H54 (cell line): ENCODE results near the gene ANKS1B.

Source experiments
- DNase-seq: peaks from one replicate; pipeline ENCODE4 v3.0.0; 2011; ENCODE audit warnings: low spot score, mixed read lengths; ENCODE audit not compliant: insufficient read length
- FAIRE-seq: peaks from 3 replicates; lab custom pipeline; 2011; peaks lifted over from hg19 to GRCh38; lab: Jason Lieb, UNC
- POLR2A ChIP-seq: IDR thresholded peaks from 2 replicates; pipeline ENCODE4 v1.6.1; 2011; ENCODE audit warnings: low read depth, mild to moderate bottlenecking, low read length

ANKS1B gene

DNA sequence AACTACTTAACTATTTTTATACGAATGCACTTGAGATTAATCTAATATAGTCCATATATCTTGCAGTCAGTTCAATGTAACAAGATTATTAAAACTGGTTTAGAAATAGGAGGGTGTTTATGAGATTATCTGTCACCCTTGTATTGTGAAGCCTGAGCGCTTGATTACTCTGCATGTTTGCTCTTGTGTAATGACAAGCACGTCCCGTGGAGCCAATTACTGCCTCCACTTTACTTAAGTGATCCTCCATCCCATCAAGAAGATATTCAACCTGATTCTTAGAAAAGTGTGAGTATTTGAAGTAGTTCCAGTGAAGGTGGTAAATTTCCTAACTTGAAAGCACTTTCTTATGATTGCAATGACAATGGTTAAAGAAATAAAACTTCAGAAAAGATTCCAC lies 752.4 kb downstream of the ANKS1B start:
- FAIRE-seq (no peak), DNase-seq (no peak)
- no peak for TF ChIP-seq POLR2A

DNA sequence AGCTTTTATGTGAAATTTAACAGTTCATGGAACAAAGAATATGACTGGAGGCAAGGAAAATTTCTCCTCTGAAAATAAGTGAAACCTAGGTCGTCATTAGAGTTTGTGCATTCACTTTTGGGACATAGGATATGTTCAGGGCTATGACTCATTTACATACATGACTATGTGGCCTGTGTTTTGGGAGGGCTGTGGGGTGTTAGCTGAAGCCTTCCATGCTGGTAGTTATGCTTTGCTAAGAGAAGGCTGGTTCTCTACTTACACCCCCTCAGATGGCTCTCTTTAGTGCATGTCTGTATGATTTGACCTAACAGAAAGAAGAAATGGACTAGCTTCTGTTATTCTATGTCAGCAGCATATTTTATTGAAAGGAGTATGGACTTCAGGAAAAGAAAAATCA lies 753.7 kb downstream of the ANKS1B start:
- FAIRE-seq (no peak), DNase-seq (no peak)
- TF ChIP-seq POLR2A = no peak

DNA sequence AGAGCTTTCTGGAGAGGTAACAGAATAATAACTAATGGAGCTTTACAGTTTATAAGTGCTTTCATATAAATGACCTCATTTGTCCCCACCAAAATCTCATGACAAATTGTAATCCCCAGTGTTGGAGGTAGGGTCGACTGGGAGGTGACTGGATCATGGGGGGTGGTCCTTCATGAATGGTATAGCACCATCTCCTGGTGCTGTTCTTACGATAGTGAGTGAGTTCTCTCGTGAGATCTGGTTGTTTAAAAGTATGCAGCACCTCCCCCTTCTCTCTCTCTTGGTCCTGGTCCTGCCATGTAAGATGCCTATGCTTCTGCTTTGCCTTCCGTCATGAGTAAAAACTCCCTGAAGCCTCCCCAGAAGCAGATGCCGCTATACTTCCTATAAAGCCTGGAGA lies 760.5 kb downstream of the ANKS1B start:
- DNase-seq = no peak
- no peak for TF ChIP-seq POLR2A
- FAIRE-seq = no peak

DNA sequence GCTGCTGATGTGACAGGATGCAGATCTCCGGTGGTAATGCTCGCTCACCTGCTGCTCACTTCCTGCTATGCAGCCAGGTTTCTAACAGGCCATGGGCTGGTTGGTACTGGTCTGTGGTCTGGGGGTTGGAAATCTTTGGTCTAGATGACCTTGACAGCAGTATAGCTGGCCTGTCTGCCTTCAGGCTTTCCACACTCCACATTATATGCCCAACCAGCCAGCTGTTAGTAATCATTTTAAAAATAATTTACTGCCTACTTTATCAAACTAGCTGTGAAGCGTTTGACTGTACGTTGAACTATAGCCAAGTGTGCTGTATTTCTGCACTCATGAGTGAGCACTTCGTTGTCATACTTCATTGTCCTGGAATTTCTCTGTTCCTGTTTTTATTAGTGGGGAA lies 761.2 kb downstream of the ANKS1B start:
- no peak for DNase-seq
- TF ChIP-seq POLR2A = no peak
- FAIRE-seq = no peak

GRCh38 chr12:99213047-99213446 lies 771.7 kb downstream of the ANKS1B start:
- TF ChIP-seq POLR2A = no peak
- DNase-seq (no peak), FAIRE-seq (no peak)

DNA sequence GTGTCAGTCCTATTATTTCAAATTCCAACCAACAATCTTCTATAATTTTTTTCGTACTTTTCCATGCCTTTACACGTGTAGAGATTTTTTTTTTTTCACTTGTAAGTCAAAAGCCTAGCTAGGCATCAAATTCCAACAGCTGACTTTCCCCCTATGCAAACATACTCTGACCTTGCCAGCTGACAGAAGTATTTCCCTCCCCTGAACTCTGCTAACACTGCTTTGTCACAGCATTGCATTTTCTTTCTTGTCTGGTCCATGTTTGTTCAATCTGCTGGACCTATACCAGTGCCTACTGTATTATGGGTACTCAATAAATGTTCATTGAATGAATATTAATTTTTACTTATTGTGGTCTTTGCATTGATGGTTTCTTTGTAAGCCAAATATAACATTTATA lies 772.5 kb downstream of the ANKS1B start:
- TF ChIP-seq POLR2A = no peak
- DNase-seq (no peak), FAIRE-seq (no peak)

DNA sequence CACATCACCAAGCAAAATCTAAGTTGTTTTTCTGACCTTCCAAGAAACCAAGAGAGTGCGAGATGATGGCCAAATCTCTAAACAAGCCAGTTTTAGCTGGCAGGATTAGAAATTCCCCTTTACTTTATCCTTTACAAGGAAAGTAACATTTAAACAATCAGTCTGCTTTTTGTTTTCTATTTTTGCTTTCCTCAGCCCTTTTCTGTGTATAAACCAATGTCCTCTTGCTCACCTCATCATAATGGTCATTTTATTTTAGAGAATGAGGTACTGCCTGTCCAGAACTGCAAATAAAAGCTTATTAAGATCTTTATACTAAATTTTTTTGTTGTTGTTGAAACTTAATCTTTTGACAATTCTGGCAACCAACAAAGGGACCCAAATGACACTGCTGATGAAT lies 779.6 kb downstream of the ANKS1B start:
- TF ChIP-seq POLR2A = no peak
- DNase-seq (no peak), FAIRE-seq (no peak)

DNA sequence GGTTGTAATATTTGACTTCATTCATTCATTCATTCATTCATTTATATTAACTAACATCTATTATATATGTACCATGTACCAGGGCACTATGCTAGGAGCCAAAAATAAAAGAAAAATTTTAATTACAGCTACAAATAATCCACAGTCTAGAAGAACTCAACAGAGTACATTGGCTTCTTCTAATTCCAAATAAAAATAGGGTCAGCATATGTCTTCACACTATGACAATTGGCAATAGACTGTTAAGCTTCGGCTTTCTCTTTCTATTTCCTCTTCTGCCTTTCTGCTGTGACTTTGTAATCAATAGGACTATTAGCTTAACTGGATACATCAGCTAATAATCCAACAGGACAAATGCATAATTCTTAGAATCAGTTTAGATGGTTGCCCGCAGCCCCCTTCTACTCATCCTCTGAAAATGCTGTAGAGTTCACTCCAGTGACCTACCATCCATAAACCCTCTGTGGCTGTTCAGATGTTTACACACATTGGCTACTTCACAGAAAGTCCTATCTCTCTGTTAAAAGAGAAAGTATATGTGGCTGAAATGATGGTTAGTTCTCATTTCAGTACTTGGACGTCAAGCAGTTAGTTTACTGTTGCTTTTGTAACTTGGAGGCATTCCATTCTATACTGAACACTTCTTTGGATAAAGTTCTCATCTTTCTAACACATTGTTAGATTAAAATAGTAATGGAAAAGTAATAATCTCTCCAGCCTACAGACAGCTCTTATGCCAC lies 782.7 kb downstream of the ANKS1B start:
- FAIRE-seq = no peak
- DNase-seq = no peak
- no peak for TF ChIP-seq POLR2A

DNA sequence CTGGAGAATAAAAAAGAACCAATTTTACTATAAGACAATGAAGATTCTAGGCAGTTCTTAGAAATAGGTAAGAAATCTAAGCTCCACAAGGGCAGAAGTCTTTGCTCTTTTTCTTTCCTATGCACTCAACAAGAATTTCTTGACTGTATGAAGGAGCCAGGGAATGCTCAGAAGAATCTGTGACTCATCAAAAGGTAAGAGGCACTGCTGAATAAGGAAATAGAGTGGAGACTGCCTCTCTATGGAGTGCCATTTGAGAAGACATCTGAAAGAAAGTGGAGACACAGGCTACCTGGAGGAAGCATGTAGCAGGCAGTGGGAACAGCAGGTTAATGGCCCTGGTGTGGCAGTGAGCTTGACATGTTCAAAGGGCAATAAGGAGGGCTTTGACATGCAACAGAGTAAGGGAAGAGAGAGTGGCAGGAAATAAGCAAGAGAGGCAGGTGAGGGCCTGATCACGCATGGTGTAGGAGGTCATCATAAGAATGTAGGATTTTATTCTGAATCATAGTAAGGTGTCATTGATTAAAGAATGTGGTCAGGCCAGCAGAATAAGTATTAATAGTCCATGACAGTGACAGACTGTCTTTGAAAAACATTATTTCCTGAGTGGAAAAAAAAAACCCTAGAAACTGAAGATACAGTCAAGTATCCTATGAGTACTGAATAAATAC lies 783.9 kb downstream of the ANKS1B start:
- DNase-seq = no peak
- no peak for FAIRE-seq
- TF ChIP-seq POLR2A = no peak

GRCh38 chr12:99195474-99195873 lies 789.3 kb downstream of the ANKS1B start:
- no peak for FAIRE-seq

DNA sequence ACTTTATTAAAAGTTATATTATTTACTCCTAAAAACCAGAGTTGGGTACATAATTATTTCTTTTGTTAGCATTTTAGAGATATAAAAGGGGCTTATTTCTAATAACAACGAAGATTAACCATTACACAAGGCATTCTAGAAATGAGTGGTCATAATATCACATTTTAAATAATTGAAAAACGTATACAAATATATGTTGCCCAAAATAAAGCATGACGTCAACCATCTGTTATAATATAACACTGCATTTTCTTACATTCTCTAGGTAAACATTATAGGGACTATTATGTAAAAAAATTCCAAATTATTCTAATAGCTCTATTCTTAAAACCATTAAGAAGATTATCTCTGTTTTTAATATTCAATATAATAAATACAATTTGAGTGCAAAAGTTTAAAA lies 792.2 kb downstream of the ANKS1B start:
- DNase-seq (no peak), FAIRE-seq (no peak)
- TF ChIP-seq POLR2A = no peak

More at GRCh38 chr12:99195474-99195873, 789.3 kb downstream of the ANKS1B start:
- TF ChIP-seq POLR2A = no peak
- DNase-seq = no peak

- TF ChIP-seq POLR2A = no peak
- no peak for FAIRE-seq
- DNase-seq = no peak
Measured at GRCh38 chr12:99176871-99177270, 807.9 kb downstream of the ANKS1B start.

DNA sequence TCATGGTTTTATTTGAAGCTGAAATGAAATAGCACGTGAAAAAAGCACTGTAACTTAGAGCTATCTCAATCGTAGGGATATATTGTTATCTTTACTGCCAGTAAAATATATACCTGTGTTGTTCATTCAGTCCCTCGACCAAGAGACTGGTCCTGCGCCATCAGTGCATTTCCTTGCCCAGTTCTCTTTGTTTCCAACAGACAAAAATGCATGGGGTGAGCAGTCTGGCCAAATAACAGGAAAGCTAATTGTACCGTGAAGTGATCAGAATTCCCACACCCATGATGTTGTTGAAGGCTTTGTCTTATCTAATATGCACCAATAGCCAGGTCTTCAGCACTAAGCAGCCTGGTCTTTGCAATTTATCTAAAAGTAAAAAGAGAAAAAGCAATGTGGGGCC lies 814.3 kb downstream of the ANKS1B start:
- no peak for DNase-seq
- no peak for FAIRE-seq
- TF ChIP-seq POLR2A = no peak

GRCh38 chr12:99170037-99170436 lies 814.7 kb downstream of the ANKS1B start:
- TF ChIP-seq POLR2A = no peak
- FAIRE-seq = no peak
- no peak for DNase-seq

DNA sequence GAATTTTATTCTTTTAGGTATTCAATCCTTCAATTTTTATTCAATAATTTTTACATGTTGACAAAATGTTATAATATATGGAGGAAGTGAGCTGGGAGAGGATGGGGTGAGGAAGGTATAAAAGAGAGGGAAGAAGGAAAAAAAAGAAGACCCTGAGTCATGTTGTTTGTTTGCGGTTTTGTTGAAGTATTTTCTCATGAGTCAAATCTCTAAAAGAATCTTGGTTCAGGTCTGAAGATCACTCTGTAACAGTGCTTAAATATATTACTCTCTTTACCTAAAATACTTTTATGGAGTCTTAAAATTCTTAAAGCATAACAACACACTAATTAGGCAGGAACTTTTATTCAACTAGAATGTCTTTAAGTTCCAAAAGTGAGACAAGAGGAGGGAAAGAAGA lies 826.8 kb downstream of the ANKS1B start:
- DNase-seq (no peak), FAIRE-seq (no peak)
- TF ChIP-seq POLR2A = no peak
